Osteoblast (primary cell): ENCODE results near the gene ZFP1. TPM values are rescaled to one million over a fixed set of nuclear protein-coding genes. Genes with fewer than 3 reads are reported as not detected.
A peak's percentile ranks its signal among the peaks of the same experiment; 100 is the strongest.

Experiments used
- DNase-seq: peaks from one replicate; pipeline ENCODE4 v3.0.0; 2011; ENCODE audit warnings: low spot score, mixed read lengths; ENCODE audit not compliant: insufficient read length; ENCODE audit errors: missing footprints
- H2AFZ ChIP-seq: 2 replicates; pipeline ENCODE4 v1.6.0; 2011; ENCODE audit warnings: mild to moderate bottlenecking, low read length
- H3K27ac ChIP-seq: 2 replicates; pipeline ENCODE4 v1.5.1; 2011; ENCODE audit warnings: mild to moderate bottlenecking, low read depth, low read length, moderate library complexity
- H3K27me3 ChIP-seq: 2 replicates; pipeline ENCODE4 v1.6.0; 2012; ENCODE audit warnings: mild to moderate bottlenecking, control low read depth, inconsistent platforms, low read length, moderate library complexity; ENCODE audit not compliant: insufficient read depth
- H3K36me3 ChIP-seq: 2 replicates; pipeline ENCODE4 v1.5.1; 2011; ENCODE audit warnings: mild to moderate bottlenecking, low read length, control low read depth, moderate library complexity; ENCODE audit not compliant: insufficient read depth
- H3K4me1 ChIP-seq: 2 replicates; pipeline ENCODE4 v1.5.1; 2011; ENCODE audit warnings: mild to moderate bottlenecking, low read length, control low read depth, moderate library complexity; ENCODE audit not compliant: insufficient read depth
- H3K4me2 ChIP-seq: 2 replicates; pipeline ENCODE4 v1.6.0; 2011; ENCODE audit warnings: mild to moderate bottlenecking, low read length; ENCODE audit not compliant: insufficient read depth
- H3K4me3 ChIP-seq: fragments of 200-600 bp; sonication (generic); 3 replicates; pipeline ENCODE4 v1.5.1; 2012; ENCODE audit warnings: mild to moderate bottlenecking, low read length, inconsistent platforms; ENCODE audit not compliant: insufficient read depth
- H3K79me2 ChIP-seq: 2 replicates; pipeline ENCODE4 v1.6.0; 2012; ENCODE audit warnings: mild to moderate bottlenecking, low read length, control low read depth, inconsistent platforms; ENCODE audit not compliant: insufficient read depth
- H3K9me3 ChIP-seq: 2 replicates; pipeline ENCODE4 v1.5.1; 2011; ENCODE audit warnings: low read depth, low read length, control low read depth
- H4K20me1 ChIP-seq: 2 replicates; pipeline ENCODE4 v1.6.0; 2012; ENCODE audit warnings: mild to moderate bottlenecking, low read length, control low read depth; ENCODE audit not compliant: insufficient read depth
- CTCF ChIP-seq: IDR thresholded peaks from 2 replicates; pipeline ENCODE4 v1.5.1; 2011; ENCODE audit warnings: mild to moderate bottlenecking, low read depth, low read length, moderate library complexity; ENCODE audit errors: extremely low read depth
- total RNA-seq: library from RNA; depleted of rRNA; stranded (reverse); fragments of >200 nt; gene quantifications from 2 replicates; pipeline ENCODE4 v1.2.3, GENCODE V29; 2012

The ZFP1 gene
- total RNA-seq, 1 donor = 12.7 TPM

GRCh38 chr16:75111514-75111940, 36.8 kb upstream of the ZFP1 start:
- H3K4me1 ChIP-seq = peaks cover 34% of the 10 kb centered on the region
- H3K36me3 ChIP-seq = no peaks in the 10 kb centered on the region
- DNase-seq = no peak
- no peaks in the 10 kb centered on the region for H3K9me3 ChIP-seq
- H3K27me3 ChIP-seq = no peaks in the 10 kb centered on the region
- no peak overlapping the region for H3K4me3 ChIP-seq
- no peak overlapping the region for H3K27ac ChIP-seq
- peak overlapping the region; percentile 79 for H3K4me2 ChIP-seq
- H3K79me2 ChIP-seq = no peaks in the 10 kb centered on the region
- peaks cover 12% of the 10 kb centered on the region for H4K20me1 ChIP-seq
- H2AFZ ChIP-seq = no peak overlapping the region
- TF ChIP-seq CTCF = no peak

DNA sequence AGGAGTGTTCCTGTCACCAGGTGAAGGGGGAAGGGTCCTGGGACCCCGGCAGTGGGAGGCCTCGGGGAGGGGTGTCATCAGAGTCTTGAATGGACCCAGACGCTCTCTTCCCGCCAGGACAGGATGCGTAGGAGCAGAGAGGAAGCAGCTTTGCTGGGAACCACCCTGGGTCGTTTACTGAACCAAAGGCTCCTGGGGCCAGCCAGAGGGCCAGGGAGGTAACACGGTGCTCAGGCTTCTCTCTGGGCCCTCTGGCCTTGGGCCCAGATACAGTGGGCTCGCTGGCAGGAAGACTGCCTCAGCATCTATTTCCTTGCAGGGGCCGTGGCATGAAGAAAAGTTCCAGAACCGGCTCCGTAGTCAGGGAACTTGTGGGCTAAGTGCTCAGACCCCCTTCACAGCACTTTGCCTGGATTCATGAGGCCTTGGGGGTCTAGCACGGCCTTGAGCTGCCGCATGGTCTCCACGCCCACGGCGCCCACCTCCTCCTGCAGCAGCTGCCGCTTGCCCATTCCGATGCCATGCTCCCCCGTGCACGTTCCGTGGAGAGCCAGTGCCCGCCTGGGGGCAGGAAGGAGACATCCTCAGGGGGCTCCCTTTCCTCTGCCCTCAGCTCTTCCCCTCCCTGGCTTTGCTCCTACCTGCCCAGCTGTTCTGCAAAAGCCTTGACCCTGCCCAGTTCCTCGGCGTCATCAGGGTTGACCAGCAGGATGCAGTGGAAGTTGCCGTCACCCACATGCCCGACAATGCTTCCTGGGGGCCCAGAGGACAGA, 36.2 kb upstream of the ZFP1 start:
- Histone ChIP-seq H3K79me2 (no peaks in the 10 kb centered on the region), H3K27ac (no peak overlapping the region), H2AFZ (no peak overlapping the region), H3K4me3 (no peak overlapping the region), H3K9me3 (no peaks in the 10 kb centered on the region), H3K36me3 (no peaks in the 10 kb centered on the region), H3K4me2 (no peak overlapping the region), H3K4me1 (peaks cover 34% of the 10 kb centered on the region), H4K20me1 (peaks cover 12% of the 10 kb centered on the region), H3K27me3 (no peaks in the 10 kb centered on the region)
- peak; percentile 86 for DNase-seq
- TF ChIP-seq CTCF = no peak

- Histone ChIP-seq H3K36me3 (no peaks in the 10 kb centered on the region), H3K79me2 (no peaks in the 10 kb centered on the region), H2AFZ (no peak overlapping the region), H3K4me2 (no peak overlapping the region), H3K9me3 (no peaks in the 10 kb centered on the region), H3K27ac (no peak overlapping the region), H3K4me3 (no peak overlapping the region), H3K27me3 (no peaks in the 10 kb centered on the region), H4K20me1 (peaks cover 12% of the 10 kb centered on the region), H3K4me1 (peaks cover 34% of the 10 kb centered on the region)
- DNase-seq = peak; percentile 77
- TF ChIP-seq CTCF = no peak
Measured at GRCh38 chr16:75112734-75113491, 35.4 kb upstream of the ZFP1 start.

GRCh38 chr16:75113541-75114121, 34.7 kb upstream of the ZFP1 start:
- Histone ChIP-seq H3K4me1 (peaks cover 32% of the 10 kb centered on the region), H3K36me3 (no peaks in the 10 kb centered on the region), H3K4me2 (no peak overlapping the region), H3K27me3 (no peaks in the 10 kb centered on the region), H3K4me3 (no peak overlapping the region), H4K20me1 (peaks cover 12% of the 10 kb centered on the region), H3K9me3 (no peaks in the 10 kb centered on the region), H3K27ac (no peak overlapping the region), H3K79me2 (no peaks in the 10 kb centered on the region), H2AFZ (no peak overlapping the region)
- TF ChIP-seq CTCF = no peak
- peak; percentile 61 for DNase-seq
